Measurements from ENCODE around the gene RBKS.

Gene RBKS

GRCh38 chr2:27798486-27798885 is 91.7 kb downstream of the RBKS start:
- Histone ChIP-seq H3K27me3 (replicated peaks; ENCODE audit: control insufficient read depth, insufficient read depth, low read length) (no peaks in the 10 kb centered on the region), H3K36me3 (ENCODE audit: control insufficient read depth, insufficient read depth, low read length, severe bottlenecking) (no peaks in the 10 kb centered on the region), H3K4me1 (ENCODE audit: control insufficient read depth, insufficient read depth, low read length) (peaks cover 46% of the 10 kb centered on the region), H3K9ac (ENCODE audit: low read length) (peak overlapping the region; percentile 9), H3K9me3 (ENCODE audit: control insufficient read depth, low read length) (no peaks in the 10 kb centered on the region), H3K4me3 (ENCODE audit: low read length) (no peak overlapping the region)
- DNase-seq (ENCODE audit: low read depth) = no peak

DNA sequence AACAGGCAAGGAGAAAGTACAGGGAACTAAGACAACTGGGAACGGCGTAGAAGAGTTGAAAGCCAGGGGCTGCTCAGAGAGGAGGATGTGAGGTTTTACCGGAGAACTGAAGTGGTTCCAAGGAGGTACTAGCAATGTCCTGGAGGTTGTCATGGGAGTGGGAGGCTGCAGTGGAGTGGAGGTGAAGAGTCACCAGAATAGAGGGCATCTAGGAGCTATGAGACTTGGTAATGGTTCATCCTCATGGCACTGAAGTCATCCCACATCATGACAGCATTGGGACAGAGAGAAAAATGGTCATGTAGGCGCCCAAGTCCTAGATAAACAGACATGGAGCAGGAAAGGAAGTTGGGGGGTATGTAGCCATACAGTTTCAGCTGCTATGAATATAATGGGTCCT is 92.3 kb downstream of the RBKS start:
- no peak overlapping the region for H3K4me3 ChIP-seq (ENCODE audit: low read length)
- no peak for DNase-seq (ENCODE audit: low read depth)
- no peaks in the 10 kb centered on the region for H3K27me3 ChIP-seq (replicated peaks; ENCODE audit: control insufficient read depth, insufficient read depth, low read length)
- no peak overlapping the region for H3K9ac ChIP-seq (ENCODE audit: low read length)
- no peaks in the 10 kb centered on the region for H3K9me3 ChIP-seq (ENCODE audit: control insufficient read depth, low read length)
- H3K4me1 ChIP-seq (ENCODE audit: control insufficient read depth, insufficient read depth, low read length) = peaks cover 41% of the 10 kb centered on the region
- no peaks in the 10 kb centered on the region for H3K36me3 ChIP-seq (ENCODE audit: control insufficient read depth, insufficient read depth, low read length, severe bottlenecking)

GRCh38 chr2:27796791-27797765 is 93.1 kb downstream of the RBKS start:
- DNase-seq (ENCODE audit: low read depth) = no peak
- H3K9ac ChIP-seq (ENCODE audit: low read length) = peak overlapping the region; percentile 28
- no peaks in the 10 kb centered on the region for H3K9me3 ChIP-seq (ENCODE audit: control insufficient read depth, low read length)
- H3K4me1 ChIP-seq (ENCODE audit: control insufficient read depth, insufficient read depth, low read length) = peaks cover 41% of the 10 kb centered on the region
- H3K4me3 ChIP-seq (ENCODE audit: low read length) = no peak overlapping the region
- no peaks in the 10 kb centered on the region for H3K36me3 ChIP-seq (ENCODE audit: control insufficient read depth, insufficient read depth, low read length, severe bottlenecking)
- H3K27me3 ChIP-seq (replicated peaks; ENCODE audit: control insufficient read depth, insufficient read depth, low read length) = no peaks in the 10 kb centered on the region

DNA sequence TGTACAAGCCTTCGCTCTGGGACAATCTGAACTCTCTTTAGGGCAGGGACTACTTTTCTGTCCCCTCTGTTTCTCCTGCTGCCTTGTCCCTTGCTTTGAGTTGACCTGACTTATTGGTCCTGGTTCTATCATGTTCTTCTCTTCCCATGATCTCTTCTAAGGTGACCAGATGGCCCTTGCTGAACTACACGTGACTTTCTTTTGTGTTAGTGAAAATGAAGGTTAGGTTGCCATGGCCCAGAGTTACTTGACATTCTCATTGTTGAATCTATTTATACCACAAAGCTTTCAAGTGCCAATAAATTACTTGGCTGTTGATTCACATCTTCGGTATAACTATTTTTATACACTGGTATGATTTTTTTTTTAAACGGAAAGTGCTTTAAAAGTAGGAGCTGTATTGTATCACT is 94.3 kb downstream of the RBKS start:
- H3K27me3 ChIP-seq (replicated peaks; ENCODE audit: control insufficient read depth, insufficient read depth, low read length) = no peaks in the 10 kb centered on the region
- H3K9me3 ChIP-seq (ENCODE audit: control insufficient read depth, low read length) = no peaks in the 10 kb centered on the region
- no peak overlapping the region for H3K4me3 ChIP-seq (ENCODE audit: low read length)
- peak overlapping the region; percentile 2 for H3K9ac ChIP-seq (ENCODE audit: low read length)
- DNase-seq (ENCODE audit: low read depth) = no peak
- no peaks in the 10 kb centered on the region for H3K36me3 ChIP-seq (ENCODE audit: control insufficient read depth, insufficient read depth, low read length, severe bottlenecking)
- peaks cover 41% of the 10 kb centered on the region for H3K4me1 ChIP-seq (ENCODE audit: control insufficient read depth, insufficient read depth, low read length)

DNA sequence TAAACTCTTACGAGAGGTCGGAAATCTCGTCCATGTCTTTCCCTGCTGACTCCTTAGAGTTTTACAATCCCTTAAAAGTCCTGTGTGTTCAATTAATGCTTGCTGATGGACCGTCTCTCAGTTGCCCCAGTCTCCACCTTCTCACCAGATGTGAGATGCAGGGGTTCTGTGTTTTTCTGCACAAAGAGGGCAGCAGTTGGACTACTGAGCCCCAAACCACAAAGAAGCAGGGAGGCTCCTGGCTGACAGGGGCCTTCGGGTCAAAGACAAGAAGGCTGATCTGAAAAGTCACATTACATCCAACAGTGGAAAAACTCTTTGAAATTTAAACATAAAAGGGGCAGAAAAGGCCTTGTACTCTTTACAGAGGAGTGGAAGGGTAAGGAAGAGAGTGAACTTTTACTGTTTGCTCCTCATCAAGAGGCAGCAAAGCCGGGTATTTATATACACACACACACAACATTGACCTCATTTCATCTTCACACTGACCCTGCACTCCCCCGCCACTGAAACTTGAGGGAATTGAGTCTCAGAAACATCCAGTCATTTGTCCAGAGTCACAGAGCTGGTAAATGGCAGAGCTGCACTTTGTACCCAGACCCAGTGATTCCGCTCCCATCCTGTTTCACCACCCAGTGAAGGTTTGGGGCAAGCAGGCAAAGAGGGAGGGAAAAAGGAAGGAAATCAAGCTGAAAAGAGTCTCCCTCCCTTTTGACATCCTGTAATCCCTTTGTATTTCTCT is 94.9 kb downstream of the RBKS start:
- DNase-seq (ENCODE audit: low read depth) = no peak
- H3K9me3 ChIP-seq (ENCODE audit: control insufficient read depth, low read length) = no peaks in the 10 kb centered on the region
- no peaks in the 10 kb centered on the region for H3K27me3 ChIP-seq (replicated peaks; ENCODE audit: control insufficient read depth, insufficient read depth, low read length)

DNA sequence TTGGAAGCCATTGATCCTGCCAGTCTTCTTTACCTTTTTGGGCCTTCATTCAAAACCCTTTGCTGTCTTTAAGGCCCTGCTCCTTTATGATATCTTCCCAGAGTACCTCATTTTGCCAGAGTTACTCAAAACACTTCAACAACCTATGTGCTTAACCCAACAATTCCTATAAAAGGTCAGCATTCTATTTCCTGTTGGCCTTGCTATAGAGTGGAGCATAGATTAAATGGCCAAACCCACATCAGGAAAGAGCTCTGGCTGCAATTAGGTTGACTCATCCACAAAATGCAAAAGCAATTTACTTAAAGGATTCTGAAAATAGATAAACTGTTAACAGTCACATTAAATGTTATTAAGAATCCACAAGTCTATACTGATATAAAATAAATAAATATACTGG is 97.4 kb downstream of the RBKS start:
- H3K4me3 ChIP-seq (ENCODE audit: low read length) = no peak overlapping the region
- H3K27me3 ChIP-seq (replicated peaks; ENCODE audit: control insufficient read depth, insufficient read depth, low read length) = no peaks in the 10 kb centered on the region
- no peak overlapping the region for H3K9ac ChIP-seq (ENCODE audit: low read length)
- peak; percentile 43 for DNase-seq (ENCODE audit: low read depth)
- peaks cover 23% of the 10 kb centered on the region for H3K4me1 ChIP-seq (ENCODE audit: control insufficient read depth, insufficient read depth, low read length)
- H3K36me3 ChIP-seq (ENCODE audit: control insufficient read depth, insufficient read depth, low read length, severe bottlenecking) = no peaks in the 10 kb centered on the region
- no peaks in the 10 kb centered on the region for H3K9me3 ChIP-seq (ENCODE audit: control insufficient read depth, low read length)

More for the DNA sequence above, 94.9 kb downstream of the RBKS start:
- peaks cover 37% of the 10 kb centered on the region for H3K4me1 ChIP-seq (ENCODE audit: control insufficient read depth, insufficient read depth, low read length)
- no peak overlapping the region for H3K4me3 ChIP-seq (ENCODE audit: low read length)
- no peaks in the 10 kb centered on the region for H3K36me3 ChIP-seq (ENCODE audit: control insufficient read depth, insufficient read depth, low read length, severe bottlenecking)
- H3K9ac ChIP-seq (ENCODE audit: low read length) = peak overlapping the region; percentile 2

- Histone ChIP-seq H3K4me3 (ENCODE audit: low read length) (no peak overlapping the region), H3K36me3 (ENCODE audit: control insufficient read depth, insufficient read depth, low read length, severe bottlenecking) (no peaks in the 10 kb centered on the region), H3K27me3 (replicated peaks; ENCODE audit: control insufficient read depth, insufficient read depth, low read length) (no peaks in the 10 kb centered on the region), H3K9me3 (ENCODE audit: control insufficient read depth, low read length) (no peaks in the 10 kb centered on the region), H3K9ac (ENCODE audit: low read length) (no peak overlapping the region), H3K4me1 (ENCODE audit: control insufficient read depth, insufficient read depth, low read length) (peaks cover 5% of the 10 kb centered on the region)
- DNase-seq (ENCODE audit: low read depth) = no peak
Measured at GRCh38 chr2:27790796-27791195, 99.4 kb downstream of the RBKS start.

DNA sequence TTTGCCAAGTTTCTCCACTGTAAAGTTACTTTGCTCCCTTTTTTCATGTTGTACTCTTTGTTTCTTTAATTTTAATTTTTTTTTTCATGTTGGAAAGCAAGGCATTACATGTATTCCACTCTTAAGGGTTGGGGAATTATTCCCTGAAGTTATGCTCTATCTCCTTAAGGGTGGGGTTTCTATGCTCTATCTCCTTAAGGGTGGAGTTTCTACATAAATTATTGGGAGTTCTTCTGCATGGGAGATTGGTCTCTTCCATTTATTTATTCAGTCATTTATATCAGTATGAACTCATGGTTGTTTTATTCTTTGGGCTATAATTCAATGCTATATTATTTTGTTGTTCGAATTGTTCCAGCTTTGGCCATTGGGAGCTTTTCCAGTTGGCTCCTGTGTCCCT is 107.5 kb downstream of the RBKS start:
- H3K36me3 ChIP-seq (ENCODE audit: control insufficient read depth, insufficient read depth, low read length, severe bottlenecking) = peaks cover 20% of the 10 kb centered on the region
- H3K9me3 ChIP-seq (ENCODE audit: control insufficient read depth, low read length) = no peaks in the 10 kb centered on the region
- H3K27me3 ChIP-seq (replicated peaks; ENCODE audit: control insufficient read depth, insufficient read depth, low read length) = no peaks in the 10 kb centered on the region
- H3K9ac ChIP-seq (ENCODE audit: low read length) = no peak overlapping the region
- H3K4me3 ChIP-seq (ENCODE audit: low read length) = no peak overlapping the region
- peaks cover 9% of the 10 kb centered on the region for H3K4me1 ChIP-seq (ENCODE audit: control insufficient read depth, insufficient read depth, low read length)
- no peak for DNase-seq (ENCODE audit: low read depth)

DNA sequence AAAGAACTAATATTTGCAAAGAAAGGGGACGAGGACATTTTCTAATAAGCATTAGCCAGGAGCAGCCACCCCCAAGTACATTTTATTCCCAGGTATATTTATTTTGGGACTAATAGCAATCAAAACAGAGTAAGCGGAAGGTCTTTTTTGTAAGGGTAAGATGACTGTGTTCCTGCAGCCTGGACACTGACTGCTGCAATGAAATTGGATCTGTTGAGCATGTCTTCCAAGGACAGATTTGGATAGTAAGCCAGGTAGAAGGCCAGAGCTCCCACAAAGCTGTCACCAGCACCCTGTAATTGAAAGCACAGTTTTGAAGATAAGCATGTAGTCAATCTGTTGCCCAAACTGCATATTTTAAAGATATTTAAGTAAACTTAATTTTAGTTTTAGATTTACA is 108.7 kb downstream of the RBKS start:
- peaks cover 24% of the 10 kb centered on the region for H3K36me3 ChIP-seq (ENCODE audit: control insufficient read depth, insufficient read depth, low read length, severe bottlenecking)

GRCh38 chr2:27779417-27780055 is 110.7 kb downstream of the RBKS start:
- H3K36me3 ChIP-seq (ENCODE audit: control insufficient read depth, insufficient read depth, low read length, severe bottlenecking) = peaks cover 27% of the 10 kb centered on the region
- peak; percentile 23 for DNase-seq (ENCODE audit: low read depth)
- H3K4me1 ChIP-seq (ENCODE audit: control insufficient read depth, insufficient read depth, low read length) = peaks cover 18% of the 10 kb centered on the region
- H3K9me3 ChIP-seq (ENCODE audit: control insufficient read depth, low read length) = no peaks in the 10 kb centered on the region
- peak overlapping the region; percentile 3 for H3K9ac ChIP-seq (ENCODE audit: low read length)
- no peak overlapping the region for H3K4me3 ChIP-seq (ENCODE audit: low read length)
- no peaks in the 10 kb centered on the region for H3K27me3 ChIP-seq (replicated peaks; ENCODE audit: control insufficient read depth, insufficient read depth, low read length)

More for the DNA sequence above, 108.7 kb downstream of the RBKS start:
- no peak for DNase-seq (ENCODE audit: low read depth)
- no peak overlapping the region for H3K4me3 ChIP-seq (ENCODE audit: low read length)
- no peaks in the 10 kb centered on the region for H3K27me3 ChIP-seq (replicated peaks; ENCODE audit: control insufficient read depth, insufficient read depth, low read length)
- peaks cover 9% of the 10 kb centered on the region for H3K4me1 ChIP-seq (ENCODE audit: control insufficient read depth, insufficient read depth, low read length)
- no peaks in the 10 kb centered on the region for H3K9me3 ChIP-seq (ENCODE audit: control insufficient read depth, low read length)
- H3K9ac ChIP-seq (ENCODE audit: low read length) = no peak overlapping the region

DNA sequence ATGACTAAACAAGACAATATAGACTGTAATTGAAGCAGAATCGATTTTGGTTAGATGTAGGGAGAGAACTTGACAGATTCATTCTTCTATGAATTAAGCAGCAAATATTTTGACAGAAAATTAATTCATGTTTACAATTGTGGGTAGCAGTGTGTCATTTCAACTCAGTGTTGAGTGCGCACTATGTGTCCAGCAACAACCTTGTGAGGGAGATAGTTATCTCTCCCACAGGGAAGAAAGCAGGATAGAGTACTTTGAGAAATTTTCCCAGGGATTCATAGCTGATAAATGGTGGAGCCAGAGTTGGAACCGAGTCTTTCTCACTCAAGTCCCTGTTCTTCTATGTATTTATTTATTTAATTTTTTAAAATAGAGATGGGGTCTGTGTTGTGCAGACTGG is 113.5 kb downstream of the RBKS start:
- Histone ChIP-seq H3K9ac (ENCODE audit: low read length) (no peak overlapping the region), H3K27me3 (replicated peaks; ENCODE audit: control insufficient read depth, insufficient read depth, low read length) (no peaks in the 10 kb centered on the region), H3K36me3 (ENCODE audit: control insufficient read depth, insufficient read depth, low read length, severe bottlenecking) (peaks cover 30% of the 10 kb centered on the region), H3K4me3 (ENCODE audit: low read length) (no peak overlapping the region), H3K4me1 (ENCODE audit: control insufficient read depth, insufficient read depth, low read length) (peaks cover 36% of the 10 kb centered on the region), H3K9me3 (ENCODE audit: control insufficient read depth, low read length) (no peaks in the 10 kb centered on the region)
- no peak for DNase-seq (ENCODE audit: low read depth)
